Measurements from ENCODE around the gene DGCR6L.
A peak's percentile ranks its signal among the peaks of the same experiment; 100 is the strongest.
"Not testable (repeated sequence)": the region's sequence is repeated elsewhere in the genome, so short reads cannot be mapped to it uniquely, and the experiment has no call there.

DGCR6L gene

DNA sequence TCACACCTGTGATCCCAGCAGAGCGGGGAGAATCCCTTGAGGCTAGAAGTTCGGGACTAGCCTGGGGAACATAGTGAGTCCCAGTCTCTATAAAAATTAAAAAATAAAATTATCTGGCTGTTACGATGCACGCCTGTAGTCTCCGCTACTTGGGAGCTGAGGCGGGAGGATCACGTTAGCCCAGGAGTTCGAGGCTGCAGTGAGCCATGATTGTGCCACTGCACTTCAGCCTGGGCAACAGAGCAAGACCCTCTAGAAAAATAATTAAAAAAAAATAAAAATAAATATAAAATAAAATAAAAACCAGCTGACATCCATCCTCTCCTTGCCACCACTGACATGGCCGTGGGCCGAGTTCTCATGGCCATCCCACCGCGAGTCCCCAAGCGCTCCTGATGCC, 44.0 kb downstream of the DGCR6L start:
- DNase-seq (ENCODE audit: low read depth in 3 of 3), result no peak

DNA sequence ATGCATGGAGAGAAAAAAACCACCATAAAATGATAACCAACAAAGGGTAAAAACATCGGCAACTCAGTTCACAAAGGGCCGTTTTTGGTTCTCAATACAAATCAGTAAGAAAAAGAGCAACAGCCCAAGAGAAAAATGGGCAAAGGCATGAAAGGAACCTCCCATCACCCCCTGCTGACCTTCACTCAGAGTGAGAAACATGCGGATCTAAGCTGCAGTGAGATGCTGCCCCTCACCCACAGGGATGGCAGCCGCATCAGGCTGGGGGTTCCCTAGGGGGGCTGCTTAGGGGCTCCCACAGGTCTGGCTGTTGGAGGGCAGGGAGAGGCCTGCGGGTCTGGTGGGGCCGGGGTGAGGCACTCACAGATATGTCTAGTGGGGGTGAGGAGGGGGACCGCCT, 44.5 kb downstream of the DGCR6L start:
- not testable (repeated sequence) for DNase-seq (ENCODE audit: low read depth in 3 of 3)

DNA sequence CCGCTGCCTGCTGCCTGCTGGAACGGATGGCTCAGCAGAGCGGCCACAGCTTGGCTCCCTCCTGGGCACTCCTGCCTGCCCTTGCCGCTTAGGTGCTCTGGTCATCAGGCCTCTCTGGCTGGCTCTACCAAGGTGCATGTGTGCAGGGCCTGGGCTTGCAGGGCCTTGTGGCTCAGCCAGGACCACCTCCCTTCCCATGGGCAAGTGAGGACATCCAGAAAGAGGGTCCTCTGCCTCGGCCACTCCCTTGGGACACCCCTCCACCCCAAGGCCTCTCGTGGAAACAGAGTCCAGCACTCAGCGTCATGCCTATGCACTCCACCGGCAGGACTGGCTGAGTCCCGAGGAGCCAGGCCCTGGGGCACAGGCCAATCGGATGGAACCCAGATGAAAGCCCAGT, 45.5 kb downstream of the DGCR6L start:
- DNase-seq (ENCODE audit: low read depth in 3 of 3), result not testable (repeated sequence)

DNA sequence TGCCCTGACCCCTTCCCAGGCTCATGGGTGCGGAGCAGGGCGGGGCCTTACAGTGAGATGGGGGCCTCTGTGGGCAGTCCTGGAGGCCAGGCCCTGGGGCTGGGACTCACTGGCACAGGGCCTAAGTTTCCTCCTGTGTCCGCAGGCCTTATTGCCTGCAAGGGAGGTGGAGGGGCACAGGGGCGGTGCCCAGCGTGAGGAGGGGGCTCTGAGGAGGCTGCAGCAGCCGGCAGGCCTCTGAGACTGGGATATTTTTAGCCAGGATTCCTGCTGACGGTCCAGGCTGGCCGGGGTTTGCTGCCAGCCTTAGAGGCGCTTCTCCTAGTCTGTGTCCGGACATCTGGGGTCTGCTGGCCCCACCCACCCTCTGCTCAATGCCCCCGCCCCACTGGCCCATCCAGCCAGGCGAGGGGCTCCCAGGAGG, 46.1 kb downstream of the DGCR6L start:
- DNase-seq (ENCODE audit: low read depth in 3 of 3), result no peak

DNA sequence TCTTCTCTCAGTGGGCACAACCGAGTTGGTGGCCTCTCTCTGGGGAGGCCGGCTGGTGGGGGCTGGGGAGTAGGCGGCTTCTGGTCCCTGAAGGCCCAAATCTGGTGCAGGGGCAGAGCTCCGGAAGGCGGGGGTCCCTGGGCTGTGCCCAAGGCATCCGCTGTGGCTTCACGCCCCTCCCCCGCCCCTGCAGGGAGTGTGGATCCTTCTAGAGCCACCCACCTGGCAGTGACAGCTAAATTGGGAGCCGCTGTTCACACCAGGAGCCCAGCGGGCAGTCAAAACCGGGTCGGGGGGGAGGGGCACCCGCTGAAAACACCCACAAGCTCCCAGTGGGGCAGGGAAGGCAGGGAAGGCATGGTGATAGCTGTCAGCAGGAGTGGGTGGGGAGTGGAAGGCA, 47.2 kb downstream of the DGCR6L start:
- DNase-seq (ENCODE audit: low read depth in 3 of 3), result no peak

DNA sequence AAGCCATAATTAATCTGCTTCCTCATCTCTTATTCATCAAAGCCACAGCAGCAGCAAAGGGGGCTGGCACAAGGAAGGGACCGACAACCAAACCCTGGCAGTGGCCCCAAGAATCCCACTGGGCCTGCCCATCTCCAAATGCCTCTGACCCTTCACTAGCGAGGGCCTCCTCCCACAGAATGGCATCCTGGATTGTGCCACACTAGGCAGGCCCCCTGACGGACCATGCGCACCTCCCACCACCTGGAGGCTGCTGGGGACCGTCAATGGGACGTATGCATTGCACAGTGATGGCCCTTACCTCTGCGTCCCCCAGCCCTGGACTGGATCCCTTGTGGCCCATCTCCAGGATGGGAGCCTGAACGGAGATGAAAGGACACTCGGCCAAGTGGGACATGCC, 47.7 kb downstream of the DGCR6L start:
- no peak for DNase-seq (ENCODE audit: low read depth in 3 of 3)

DNA sequence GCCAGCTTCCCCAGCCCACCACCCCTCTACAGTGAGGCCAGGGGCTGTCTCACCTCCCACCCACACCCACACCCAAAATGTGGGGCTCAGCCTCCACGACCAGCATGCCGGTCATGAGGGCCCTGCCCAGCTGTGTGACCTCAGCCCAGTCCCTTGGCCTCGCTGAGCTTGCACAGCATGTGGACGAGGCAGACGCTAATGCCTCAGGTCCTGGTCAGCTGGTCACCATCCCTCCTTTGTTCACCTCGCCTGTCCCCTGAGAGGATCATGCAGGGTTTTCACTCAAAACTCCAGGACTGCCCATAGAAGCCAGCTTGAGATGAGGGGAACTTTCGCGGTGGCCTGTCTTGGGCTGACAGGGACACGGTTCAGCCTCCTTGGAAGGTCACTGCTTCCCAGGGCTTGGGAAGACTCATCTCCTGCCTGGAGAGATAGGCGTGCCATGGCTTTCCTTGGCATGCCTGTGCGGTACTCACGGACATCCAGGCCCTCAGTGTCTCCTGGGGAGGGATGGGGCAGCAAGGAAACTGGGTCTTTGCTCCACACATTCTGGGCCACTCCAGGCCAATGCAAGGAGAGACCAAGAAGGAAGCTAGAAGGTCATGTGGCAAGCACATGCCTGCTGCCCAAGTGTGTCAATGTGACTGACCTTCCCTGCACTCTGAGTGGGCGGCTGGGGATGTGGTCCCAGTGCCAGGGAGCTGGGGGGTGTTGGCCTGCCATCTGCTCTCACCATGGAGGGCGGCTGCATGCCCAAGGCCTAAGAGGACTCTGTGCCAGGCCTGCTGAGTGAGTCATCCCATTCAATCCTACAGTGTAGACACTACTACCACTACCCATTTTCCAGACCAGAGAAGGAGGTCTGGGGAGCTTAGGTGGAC, 48.5 kb downstream of the DGCR6L start:
- no peak for DNase-seq (ENCODE audit: low read depth in 3 of 3)

DNA sequence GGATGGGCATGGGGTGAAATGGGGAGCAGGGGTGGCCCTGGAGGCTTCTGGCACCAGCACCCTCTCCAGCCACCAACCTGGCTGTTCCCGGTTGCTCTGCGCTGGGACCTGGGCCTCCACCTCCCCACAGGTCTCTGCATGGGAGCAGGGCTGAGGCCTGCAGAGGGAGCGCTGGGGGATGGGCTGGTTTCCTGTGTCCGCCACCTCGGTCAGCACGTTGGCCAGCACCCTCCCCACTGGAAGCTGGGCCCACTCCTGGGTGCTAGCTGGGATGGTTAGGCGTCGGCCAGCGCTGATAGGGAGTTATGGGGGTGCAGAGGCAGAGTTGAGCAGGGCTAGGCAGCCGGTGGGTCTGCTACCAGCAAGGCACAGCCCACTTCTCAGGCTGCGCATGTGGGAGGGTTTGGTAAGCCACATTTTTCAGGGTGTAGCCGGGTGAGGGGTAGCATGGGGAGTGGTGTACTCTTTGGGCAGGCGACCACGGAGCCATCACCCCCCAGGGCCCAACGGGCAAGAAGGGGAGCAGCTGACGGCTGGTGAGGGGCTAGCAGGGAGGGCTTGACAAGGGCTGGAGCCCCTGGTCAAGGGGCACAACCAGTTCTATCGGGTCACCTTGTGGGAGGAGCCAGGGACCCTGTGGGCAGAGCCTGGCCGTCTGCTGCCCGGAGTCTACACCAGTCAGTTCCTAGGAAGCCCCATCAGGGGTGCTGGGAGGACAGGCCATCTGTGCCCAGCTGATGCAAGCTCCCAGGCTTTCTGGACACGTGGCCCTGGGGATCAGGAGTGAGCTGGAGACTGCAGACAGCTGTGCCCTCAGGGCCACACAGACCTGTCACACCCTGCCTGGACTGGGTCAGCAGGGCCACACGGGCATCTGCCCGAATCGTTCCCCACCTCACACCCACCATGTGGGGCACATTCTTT, 49.4 kb downstream of the DGCR6L start:
- DNase-seq (ENCODE audit: low read depth in 3 of 3), result not testable (repeated sequence)

DNA sequence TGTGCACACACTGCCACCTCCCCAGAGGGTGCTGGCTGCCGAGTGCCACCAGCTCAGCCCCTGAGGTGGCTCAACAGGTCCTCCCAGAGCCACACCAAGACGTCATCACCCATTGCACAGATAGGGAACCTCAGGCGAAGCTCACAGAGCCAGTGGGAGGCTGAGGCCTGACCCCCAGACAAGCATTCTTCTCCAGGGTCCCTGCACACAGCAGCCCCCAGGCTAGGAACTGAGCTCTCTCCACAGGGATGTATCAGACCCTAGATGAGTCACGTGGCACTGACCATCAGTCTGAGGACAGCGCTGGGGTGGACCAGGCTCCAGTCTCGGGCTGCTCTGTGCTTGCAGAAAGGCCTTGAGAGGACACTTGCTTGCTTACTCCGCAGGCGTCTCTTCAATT, 50.2 kb downstream of the DGCR6L start:
- not testable (repeated sequence) for DNase-seq (ENCODE audit: low read depth in 3 of 3)

DNA sequence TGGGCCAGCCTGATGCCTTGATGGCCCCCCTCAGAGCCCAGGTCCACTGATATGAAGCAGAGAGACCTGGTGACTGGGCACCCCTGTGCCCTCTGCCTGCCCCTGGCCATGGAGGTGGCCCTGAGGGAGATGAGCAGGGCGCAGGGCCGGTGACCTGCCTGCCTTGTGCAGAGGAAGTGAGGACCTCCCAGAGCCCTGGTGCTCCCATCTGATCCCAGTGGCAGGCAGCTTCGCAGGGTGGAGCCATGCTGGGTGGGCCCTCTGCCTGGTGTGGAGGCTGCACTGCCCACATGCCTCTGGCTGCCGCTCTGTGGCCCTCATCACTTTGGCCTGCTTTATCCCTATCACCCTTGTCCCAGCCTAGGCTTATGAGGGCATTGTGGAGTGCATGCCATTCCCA, 50.7 kb downstream of the DGCR6L start:
- not testable (repeated sequence) for DNase-seq (ENCODE audit: low read depth in 3 of 3)

DNA sequence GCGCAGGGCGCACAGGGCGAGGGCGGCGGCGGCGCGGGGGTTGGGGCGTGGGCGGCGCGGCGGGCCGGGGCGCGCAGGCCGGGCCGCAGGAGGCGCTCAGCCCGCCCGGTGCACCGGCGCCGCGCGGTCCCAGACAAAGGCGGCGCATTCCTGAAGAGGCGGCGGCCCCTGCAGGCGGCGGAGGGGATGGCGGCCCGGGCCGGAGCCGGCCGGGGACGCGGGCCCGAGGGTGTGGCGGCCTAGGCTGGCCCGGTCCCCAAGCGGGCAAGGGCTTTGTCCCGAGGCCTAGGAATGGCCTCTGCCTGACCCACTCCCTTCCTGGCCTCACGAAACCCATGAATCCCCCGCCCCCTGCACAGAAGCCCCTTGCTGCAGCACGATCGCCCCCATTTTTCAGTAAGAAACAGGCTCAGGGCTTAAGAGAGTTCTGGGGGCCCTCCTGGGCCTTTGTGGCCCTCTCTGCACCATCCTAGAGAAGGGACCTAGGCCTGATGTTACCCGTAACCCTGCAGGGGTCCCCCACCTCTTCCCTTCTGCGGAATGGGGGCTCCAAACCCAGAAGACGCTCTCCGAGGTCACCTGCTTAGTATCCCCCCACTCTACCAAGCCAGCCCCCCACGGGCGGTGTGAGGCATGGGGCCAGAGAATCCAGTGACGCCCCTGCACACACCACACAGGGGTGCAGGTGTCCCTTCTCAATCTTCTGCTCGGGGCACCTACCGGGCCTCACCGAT, 51.4 kb downstream of the DGCR6L start, which contains the start of gene RTN4R:
RTN4R (minus strand) TSS at position 40 of the 734 bp plus-strand sequence. CDS start 226 bp downstream, outside the sequence.
- peak in 1 of 3 experiments; percentile 47 for DNase-seq (ENCODE audit: low read depth in 3 of 3)

DNA sequence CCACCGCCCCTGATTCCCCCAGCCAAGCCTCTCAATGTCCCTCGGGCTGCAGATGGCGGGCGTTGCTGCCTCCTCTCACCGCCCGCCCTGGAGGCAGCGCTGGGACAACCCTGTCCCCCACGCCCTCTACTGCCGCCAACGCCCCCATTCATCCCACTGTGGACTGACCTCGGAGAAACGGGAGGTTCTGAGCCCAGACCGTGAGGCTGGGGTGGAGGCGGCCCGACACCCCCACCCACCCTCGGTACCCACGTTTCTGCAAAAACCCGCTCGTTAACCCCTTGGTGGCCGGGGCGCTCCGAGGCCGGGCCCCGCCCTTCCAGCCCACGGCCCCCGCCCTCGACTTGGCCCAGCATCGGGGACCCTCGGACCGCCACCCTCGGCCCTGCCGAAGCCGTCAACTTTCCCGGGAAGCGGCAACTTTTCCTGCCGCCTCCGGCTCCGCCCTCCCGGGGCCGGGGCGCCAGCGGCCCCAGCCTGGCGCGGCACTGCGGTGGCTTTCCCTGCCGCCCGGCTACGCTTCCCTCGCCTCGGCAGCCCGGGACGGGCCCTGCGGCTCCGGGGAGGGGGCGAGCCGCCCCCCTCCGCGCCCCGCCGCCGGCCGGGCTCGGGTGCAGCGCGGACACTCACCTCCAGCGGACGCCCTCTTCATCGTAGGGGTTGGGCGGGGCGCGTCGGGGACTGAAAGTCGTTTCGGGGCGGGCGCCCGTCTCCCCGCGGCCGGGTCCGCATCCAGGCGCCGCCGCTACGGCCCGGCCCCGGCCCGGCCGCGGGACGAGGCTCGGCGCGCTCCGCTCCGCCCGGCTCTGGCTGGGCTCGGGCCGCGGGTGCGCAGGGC, 52.2 kb downstream of the DGCR6L start:
- peak in 1 of 3 experiments; percentile 25 for DNase-seq (ENCODE audit: low read depth in 3 of 3)

DNA sequence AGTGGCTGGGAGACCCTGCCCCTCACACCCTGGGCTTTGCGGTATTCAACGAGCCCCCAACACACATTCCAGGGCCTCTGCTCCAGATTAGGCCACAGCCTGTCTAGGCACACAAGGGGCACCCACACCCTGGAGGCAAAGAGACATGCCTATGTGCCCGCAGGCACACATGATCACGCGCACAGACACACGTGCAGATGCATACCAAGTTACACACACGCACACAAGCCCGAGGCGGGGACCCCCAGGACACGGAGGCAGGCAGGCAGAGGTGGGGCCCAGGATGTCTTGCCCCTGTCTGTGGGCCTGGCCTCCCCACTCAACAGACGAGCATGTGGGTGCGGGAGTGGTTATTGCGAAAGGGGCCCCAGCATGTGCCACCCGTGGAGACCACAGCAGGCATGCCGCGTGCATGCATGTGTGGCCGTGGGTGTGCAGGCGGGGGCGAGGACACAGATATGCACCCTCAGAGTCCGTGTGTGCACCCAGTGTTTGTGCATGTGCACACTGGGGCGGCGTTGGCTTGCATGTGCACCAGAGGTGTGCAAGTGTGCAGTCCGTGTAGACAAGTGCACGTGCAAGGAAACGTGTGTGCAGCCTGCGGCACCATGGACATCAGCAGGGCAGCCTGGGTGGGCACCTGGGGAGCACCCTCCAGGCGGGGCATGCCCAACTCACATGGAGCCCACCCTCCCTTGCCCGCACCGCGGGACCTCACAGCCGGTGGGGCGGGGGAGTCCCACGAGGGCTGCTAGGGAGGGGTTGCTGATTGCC, 53.0 kb downstream of the DGCR6L start:
- not testable (repeated sequence) for DNase-seq (ENCODE audit: low read depth in 3 of 3)

DNA sequence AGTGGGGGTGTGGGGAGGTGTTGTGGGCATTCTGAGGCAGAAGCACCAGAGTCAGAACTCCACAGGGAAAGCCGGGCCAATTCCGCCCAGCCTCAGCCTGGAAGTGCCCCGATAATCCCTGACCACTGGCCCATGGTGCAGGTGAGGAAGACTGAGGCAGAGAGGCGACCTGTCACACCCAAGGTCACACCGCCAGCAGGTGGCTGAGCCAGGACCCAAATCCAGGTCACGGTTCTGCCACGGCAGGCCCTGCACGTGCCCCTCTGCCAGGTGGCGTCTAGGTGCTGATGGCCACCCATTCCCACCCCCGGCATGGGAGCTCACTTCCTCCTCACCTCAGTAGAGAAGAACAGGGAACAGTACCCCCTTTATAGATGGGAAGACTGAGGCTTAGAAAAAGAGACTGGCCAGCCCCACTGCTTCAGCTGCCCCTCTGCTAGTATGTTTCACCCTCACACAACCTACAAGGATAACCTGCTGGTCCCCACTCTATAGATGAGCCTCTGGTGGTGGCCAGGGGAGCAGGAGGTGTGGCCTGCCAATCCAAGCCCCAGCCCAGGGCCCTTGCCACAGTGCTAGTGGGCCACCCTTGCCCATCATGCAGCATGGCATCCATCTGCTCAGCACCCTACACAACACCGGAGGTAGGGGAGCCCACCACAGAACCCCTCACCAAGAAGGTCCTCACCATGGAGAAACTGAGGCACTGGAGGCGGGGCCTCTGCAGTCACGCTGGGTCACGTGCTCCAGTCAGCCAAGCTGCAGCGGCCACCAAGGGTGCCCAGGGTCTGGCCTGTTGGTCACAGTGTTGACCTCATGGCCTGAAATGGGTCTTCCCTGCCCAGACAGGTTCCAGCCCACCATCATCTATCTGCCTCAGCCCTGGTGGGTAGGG, 53.8 kb downstream of the DGCR6L start:
- DNase-seq (ENCODE audit: low read depth in 3 of 3), result not testable (repeated sequence)

DNA sequence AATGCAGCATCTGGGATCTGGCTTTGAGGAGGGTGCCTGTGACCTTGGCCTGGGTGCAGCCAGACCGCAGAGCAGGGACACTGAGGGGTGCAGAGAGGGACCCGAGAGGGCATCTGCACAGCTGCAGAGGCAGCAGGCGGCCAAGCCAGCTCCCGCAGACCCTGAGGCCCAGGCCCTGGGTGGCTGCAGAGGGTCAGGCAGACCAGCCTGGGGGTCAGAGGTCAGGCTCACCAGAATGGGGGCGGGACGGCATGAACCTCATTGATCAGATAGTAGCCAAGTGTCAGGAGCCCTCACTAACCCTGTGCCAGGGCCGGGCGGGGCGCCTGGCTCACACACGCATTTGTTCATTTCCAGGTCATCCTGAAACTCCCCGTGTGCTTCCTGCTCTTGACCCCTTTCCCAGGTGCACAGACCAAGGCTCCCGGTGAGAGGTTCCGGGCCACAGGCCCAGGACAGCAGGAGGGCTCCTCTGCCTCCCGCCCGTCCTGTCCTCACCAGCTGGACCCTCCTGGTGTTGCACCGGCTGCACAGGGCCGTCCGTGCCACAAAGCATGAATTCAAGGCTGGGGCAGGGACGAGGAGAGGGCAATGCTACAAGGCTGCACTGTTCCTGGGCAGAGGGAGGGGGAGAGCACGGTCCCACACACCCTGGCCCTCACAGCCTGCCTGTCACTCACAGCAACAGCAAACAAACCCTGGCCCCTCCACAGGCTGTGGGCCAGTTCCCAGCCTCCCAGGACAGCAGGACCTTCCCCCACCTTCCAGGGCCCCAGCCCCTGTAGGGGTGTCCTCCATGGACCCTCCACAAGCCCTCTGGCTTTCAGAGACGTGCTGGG, 55.0 kb downstream of the DGCR6L start:
- DNase-seq (ENCODE audit: low read depth in 3 of 3), result no peak

All from stimulated activated CD4-positive, alpha-beta T cell treated with anti-CD3 and anti-CD28 coated beads, TNF-alpha, amount 100 ng/mL, for 24 hours (primary cell).